ENCODE measurements around the gene TAS2R60. TPM values are rescaled to one million over a fixed set of nuclear protein-coding genes. Genes with fewer than 3 reads are reported as not detected.

TAS2R60 gene
- total RNA-seq, 2 experiments from 2014 or later, result not detected

GRCh38 chr7:143433759-143434158 lies 9.5 kb upstream of the TAS2R60 start:
- Mint-ChIP-seq H3K9me3 (no peaks in the 10 kb centered on the region), H3K36me3 (ENCODE audit: low read depth) (no peaks in the 10 kb centered on the region), H3K27ac (no peak overlapping the region), H3K4me1 (peaks cover 14% of the 10 kb centered on the region), H3K27me3 (peaks cover 3% of the 10 kb centered on the region), H3K4me3 (no peak overlapping the region)
- no peak for DNase-seq
- ChIA-PET CTCF (no interaction called here), POLR2A (no interaction called here)

GRCh38 chr7:143434660-143435059 lies 8.6 kb upstream of the TAS2R60 start:
- peaks cover 3% of the 10 kb centered on the region for H3K27me3 Mint-ChIP-seq
- ChIA-PET CTCF (no interaction called here), POLR2A (no interaction called here)
- H3K27ac Mint-ChIP-seq, result no peak overlapping the region
- no peaks in the 10 kb centered on the region for H3K36me3 Mint-ChIP-seq (ENCODE audit: low read depth)
- no peak for DNase-seq
- no peaks in the 10 kb centered on the region for H3K9me3 Mint-ChIP-seq
- no peak overlapping the region for H3K4me3 Mint-ChIP-seq
- H3K4me1 Mint-ChIP-seq, result peaks cover 14% of the 10 kb centered on the region

DNA sequence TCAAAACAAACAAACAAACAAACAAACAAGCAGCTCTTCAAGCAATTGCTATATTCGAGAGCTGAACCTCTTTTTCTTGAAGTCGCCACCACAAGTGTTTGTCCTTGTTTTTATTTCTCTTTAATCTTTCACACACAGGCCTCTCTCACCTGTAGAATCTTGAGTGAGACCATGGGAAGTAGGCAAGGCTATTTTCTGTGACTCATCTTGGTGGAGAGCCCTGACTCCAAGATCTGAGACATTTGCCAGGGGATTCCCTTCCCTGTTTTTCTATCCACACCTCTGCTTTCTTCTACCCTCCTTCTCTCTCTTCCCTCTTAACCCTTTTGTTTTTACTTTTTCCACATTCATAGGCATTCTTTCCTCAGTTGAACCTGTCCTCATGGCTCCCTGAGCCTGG lies 8.0 kb upstream of the TAS2R60 start:
- Mint-ChIP-seq H3K9me3 (no peaks in the 10 kb centered on the region), H3K36me3 (ENCODE audit: low read depth) (no peaks in the 10 kb centered on the region), H3K4me1 (peaks cover 14% of the 10 kb centered on the region), H3K27me3 (peaks cover 3% of the 10 kb centered on the region), H3K4me3 (no peak overlapping the region), H3K27ac (no peak overlapping the region)
- DNase-seq, result no peak
- POLR2A ChIA-PET, result no interaction called here
- CTCF ChIA-PET, result no interaction called here

DNA sequence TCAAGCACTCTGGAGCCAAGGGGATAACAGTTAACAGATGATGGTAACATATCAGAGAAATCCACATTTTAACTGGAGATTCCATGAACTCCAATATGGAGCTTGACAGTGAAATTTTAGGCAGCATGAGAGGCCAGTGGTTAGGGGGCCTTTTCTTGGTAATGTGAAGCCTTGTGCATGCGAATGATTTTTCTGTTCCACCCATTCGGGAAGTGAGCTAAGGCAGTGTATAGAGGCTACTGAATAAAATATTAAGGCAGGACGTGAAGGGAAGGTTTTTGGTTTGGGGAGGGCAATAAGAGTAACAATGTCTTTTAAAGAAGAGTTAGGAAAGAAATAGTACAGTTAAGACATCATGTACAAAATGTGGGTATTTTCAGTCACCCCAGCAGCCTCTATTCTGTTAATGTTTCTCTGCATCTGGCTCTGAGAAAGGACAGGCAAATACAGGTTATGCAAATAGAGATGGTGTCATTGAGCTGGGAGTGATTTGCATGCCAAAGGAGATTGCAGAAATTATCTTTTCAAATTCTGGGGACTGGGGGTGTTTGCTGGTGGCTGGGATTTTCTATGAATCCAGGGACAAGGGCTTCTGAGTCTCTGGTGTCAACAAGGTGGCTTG lies 6.8 kb upstream of the TAS2R60 start:
- Mint-ChIP-seq H3K4me1 (peaks cover 14% of the 10 kb centered on the region), H3K9me3 (no peaks in the 10 kb centered on the region), H3K27me3 (no peaks in the 10 kb centered on the region), H3K36me3 (ENCODE audit: low read depth) (no peaks in the 10 kb centered on the region), H3K4me3 (no peak overlapping the region), H3K27ac (no peak overlapping the region)
- DNase-seq, result no peak
- ChIA-PET POLR2A (no interaction called here), CTCF (no interaction called here)

GRCh38 chr7:143437578-143437977 lies 5.7 kb upstream of the TAS2R60 start:
- no peak for DNase-seq
- Mint-ChIP-seq H3K9me3 (no peaks in the 10 kb centered on the region), H3K27me3 (no peaks in the 10 kb centered on the region), H3K4me3 (no peak overlapping the region), H3K4me1 (peaks cover 14% of the 10 kb centered on the region), H3K36me3 (ENCODE audit: low read depth) (no peaks in the 10 kb centered on the region), H3K27ac (peak overlapping the region; percentile 69)
- POLR2A ChIA-PET, result no interaction called here
- CTCF ChIA-PET, result interaction anchor here (1.3 kb wide), 1 partner anchor 20 kb away, joined by 3 read pairs; no protein-coding TSS in a partner anchor

DNA sequence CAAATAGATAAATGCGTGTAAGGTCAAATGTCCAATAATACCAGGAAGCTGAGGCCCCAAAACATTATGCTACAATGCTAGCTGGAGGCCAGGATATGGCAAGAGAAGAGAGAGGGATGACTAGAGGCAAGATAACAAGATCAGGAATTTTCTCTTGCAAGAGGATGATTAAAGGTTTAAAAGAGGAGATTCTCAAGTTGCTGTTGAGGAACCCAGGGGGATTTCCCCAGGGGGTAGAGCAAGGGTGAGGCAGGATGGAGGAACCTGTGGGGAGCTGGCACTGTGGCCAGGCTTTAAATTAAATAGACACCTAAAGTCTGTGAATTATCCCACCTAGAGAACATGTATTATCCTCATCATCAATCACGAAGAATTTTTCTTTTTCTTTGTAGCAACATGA lies 3.4 kb upstream of the TAS2R60 start:
- Mint-ChIP-seq H3K9me3 (no peaks in the 10 kb centered on the region), H3K27ac (no peak overlapping the region), H3K27me3 (no peaks in the 10 kb centered on the region), H3K36me3 (ENCODE audit: low read depth) (no peaks in the 10 kb centered on the region), H3K4me3 (no peak overlapping the region), H3K4me1 (peaks cover 14% of the 10 kb centered on the region)
- ChIA-PET POLR2A (no interaction called here), CTCF (interaction anchor here (1.1 kb wide), 1 partner anchor 88 kb away, joined by 3 read pairs; no protein-coding TSS in a partner anchor)
- DNase-seq, result no peak

GRCh38 chr7:143444063-143444782 lies 970 bp downstream of the TAS2R60 start:
- POLR2A ChIA-PET, result no interaction called here
- Mint-ChIP-seq H3K9me3 (no peaks in the 10 kb centered on the region), H3K36me3 (ENCODE audit: low read depth) (no peaks in the 10 kb centered on the region), H3K27me3 (no peaks in the 10 kb centered on the region), H3K4me1 (no peaks in the 10 kb centered on the region), H3K27ac (no peak overlapping the region), H3K4me3 (no peak overlapping the region)
- no peak for DNase-seq
- CTCF ChIA-PET, result no interaction called here

DNA sequence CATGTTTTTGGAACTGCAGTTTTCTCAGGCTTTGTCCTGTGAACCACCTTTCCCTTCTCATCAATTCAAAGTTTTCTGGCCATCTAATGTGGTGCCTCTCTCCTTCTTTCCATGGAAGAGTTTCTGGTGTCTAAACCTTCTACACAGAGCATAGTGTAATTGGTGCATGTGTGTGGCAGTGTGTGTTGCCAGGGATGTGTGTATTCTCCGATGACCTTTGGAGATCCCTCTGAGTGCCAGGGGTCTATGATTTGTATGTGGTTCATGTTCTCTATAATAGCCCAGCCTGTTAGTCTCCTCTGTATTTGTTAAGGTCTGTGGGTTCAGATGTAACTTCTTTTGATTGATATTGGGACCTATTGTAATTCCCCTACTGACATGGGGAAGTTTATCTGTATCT lies 1.5 kb downstream of the TAS2R60 start:
- Mint-ChIP-seq H3K27ac (no peak overlapping the region), H3K27me3 (no peaks in the 10 kb centered on the region), H3K4me3 (no peak overlapping the region), H3K4me1 (no peaks in the 10 kb centered on the region), H3K36me3 (ENCODE audit: low read depth) (no peaks in the 10 kb centered on the region), H3K9me3 (no peaks in the 10 kb centered on the region)
- POLR2A ChIA-PET, result no interaction called here
- DNase-seq, result no peak
- CTCF ChIA-PET, result no interaction called here

DNA sequence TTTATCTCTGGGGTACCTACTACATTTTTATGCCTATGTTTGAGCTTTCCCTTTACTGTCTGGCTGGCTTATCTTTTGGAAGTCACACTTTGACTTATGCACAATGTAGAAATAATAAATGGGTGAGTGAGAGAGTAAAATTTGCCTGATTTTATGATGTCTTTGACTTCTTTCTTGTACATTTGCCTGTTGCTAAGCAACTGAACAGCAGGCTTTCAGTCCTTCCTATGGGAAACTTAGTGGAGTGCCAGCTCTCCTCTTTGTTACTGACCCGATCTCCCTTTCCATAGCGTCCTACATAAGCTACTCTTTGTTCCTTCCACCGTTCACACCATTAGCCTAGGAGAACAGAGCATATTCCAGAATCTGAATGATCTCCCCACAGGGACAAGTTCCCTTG lies 4.2 kb downstream of the TAS2R60 start:
- no peak overlapping the region for H3K4me3 Mint-ChIP-seq
- H3K27ac Mint-ChIP-seq, result no peak overlapping the region
- H3K36me3 Mint-ChIP-seq (ENCODE audit: low read depth), result no peaks in the 10 kb centered on the region
- POLR2A ChIA-PET, result no interaction called here
- DNase-seq, result no peak
- CTCF ChIA-PET, result interaction anchor here (1.0 kb wide), 1 partner anchor 104 kb away, joined by 3 read pairs; no protein-coding TSS in a partner anchor
- no peaks in the 10 kb centered on the region for H3K9me3 Mint-ChIP-seq
- no peaks in the 10 kb centered on the region for H3K4me1 Mint-ChIP-seq
- H3K27me3 Mint-ChIP-seq, result no peaks in the 10 kb centered on the region

GRCh38 chr7:143448429-143448828 lies 5.2 kb downstream of the TAS2R60 start:
- CTCF ChIA-PET, result interaction anchor here (0.6 kb wide), 2 partner anchors 18 to 824 kb away, joined by 3 to 4 read pairs; no protein-coding TSS in a partner anchor
- Mint-ChIP-seq H3K27me3 (no peaks in the 10 kb centered on the region), H3K27ac (no peak overlapping the region), H3K36me3 (ENCODE audit: low read depth) (no peaks in the 10 kb centered on the region), H3K9me3 (no peaks in the 10 kb centered on the region), H3K4me3 (no peak overlapping the region), H3K4me1 (no peaks in the 10 kb centered on the region)
- DNase-seq, result no peak
- POLR2A ChIA-PET, result no interaction called here

GRCh38 chr7:143449793-143450192 lies 6.5 kb downstream of the TAS2R60 start:
- Mint-ChIP-seq H3K27me3 (no peaks in the 10 kb centered on the region), H3K4me3 (no peak overlapping the region), H3K4me1 (no peaks in the 10 kb centered on the region), H3K27ac (no peak overlapping the region), H3K36me3 (ENCODE audit: low read depth) (no peaks in the 10 kb centered on the region), H3K9me3 (no peaks in the 10 kb centered on the region)
- CTCF ChIA-PET, result no interaction called here
- POLR2A ChIA-PET, result no interaction called here
- DNase-seq, result no peak

DNA sequence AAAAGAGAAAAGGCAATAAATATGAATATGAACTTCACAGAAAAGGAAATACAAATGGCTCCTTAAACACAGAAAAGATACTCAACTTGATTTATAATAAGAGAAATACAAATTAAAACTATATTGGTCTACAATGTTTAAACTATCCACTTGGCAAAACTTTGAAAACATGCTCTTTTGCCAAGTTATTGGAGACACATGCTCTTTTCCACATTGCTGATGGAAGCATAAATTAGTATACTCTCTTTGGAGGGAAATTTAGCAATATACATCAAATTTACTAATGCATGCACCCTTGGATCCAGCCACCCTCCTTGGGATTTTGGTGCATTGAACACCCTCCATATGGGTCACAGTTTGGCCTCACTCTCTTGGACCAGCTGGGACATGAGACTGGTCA lies 7.9 kb downstream of the TAS2R60 start:
- POLR2A ChIA-PET, result no interaction called here

GRCh38 chr7:143451746-143452145 lies 8.5 kb downstream of the TAS2R60 start:
- POLR2A ChIA-PET, result no interaction called here

More for the DNA sequence above, 7.9 kb downstream of the TAS2R60 start:
- no peak for DNase-seq
- Mint-ChIP-seq H3K36me3 (ENCODE audit: low read depth) (no peaks in the 10 kb centered on the region), H3K4me1 (no peaks in the 10 kb centered on the region), H3K27ac (no peak overlapping the region), H3K9me3 (no peaks in the 10 kb centered on the region), H3K4me3 (no peak overlapping the region), H3K27me3 (no peaks in the 10 kb centered on the region)
- CTCF ChIA-PET, result no interaction called here

GRCh38 chr7:143452495-143452894 lies 9.2 kb downstream of the TAS2R60 start:
- no peaks in the 10 kb centered on the region for H3K36me3 Mint-ChIP-seq (ENCODE audit: low read depth)
- H3K4me1 Mint-ChIP-seq, result no peaks in the 10 kb centered on the region
- ChIA-PET CTCF (interaction anchor here (0.9 kb wide), 1 partner anchor 72 kb away, joined by 3 read pairs; no protein-coding TSS in a partner anchor), POLR2A (no interaction called here)
- no peaks in the 10 kb centered on the region for H3K9me3 Mint-ChIP-seq
- H3K4me3 Mint-ChIP-seq, result no peak overlapping the region
- DNase-seq, result no peak
- no peak overlapping the region for H3K27ac Mint-ChIP-seq
- H3K27me3 Mint-ChIP-seq, result no peaks in the 10 kb centered on the region

More at GRCh38 chr7:143451746-143452145, 8.5 kb downstream of the TAS2R60 start:
- Mint-ChIP-seq H3K36me3 (ENCODE audit: low read depth) (no peaks in the 10 kb centered on the region), H3K9me3 (no peaks in the 10 kb centered on the region), H3K4me3 (no peak overlapping the region), H3K27me3 (no peaks in the 10 kb centered on the region), H3K4me1 (no peaks in the 10 kb centered on the region), H3K27ac (no peak overlapping the region)
- DNase-seq, result no peak
- CTCF ChIA-PET, result interaction anchor here (0.9 kb wide), 1 partner anchor 72 kb away, joined by 3 read pairs; no protein-coding TSS in a partner anchor

All from activated CD4-positive, alpha-beta T cell treated with anti-CD3 and anti-CD28 coated beads, Interleukin-2, amount 10 ng/mL, durations not matched to agents 7 days and 5 days (primary cell).